ENCODE results near the gene ZDHHC14.
"Not testable (repeated sequence)": the region's sequence is repeated elsewhere in the genome, so short reads cannot be mapped to it uniquely, and the experiment has no call there.

The ZDHHC14 gene

GRCh38 chr6:157552081-157552747, 171.2 kb downstream of the ZDHHC14 start:
- no peak for DNase-seq (ENCODE audit: low spot score)

- no peak for DNase-seq (ENCODE audit: low spot score)
Measured at GRCh38 chr6:157552820-157553485, 172.0 kb downstream of the ZDHHC14 start.

GRCh38 chr6:157554747-157555146, 173.8 kb downstream of the ZDHHC14 start:
- no peak for DNase-seq (ENCODE audit: low spot score)

GRCh38 chr6:157555455-157556143, 174.6 kb downstream of the ZDHHC14 start:
- no peak for DNase-seq (ENCODE audit: low spot score)

GRCh38 chr6:157556144-157556645, 175.2 kb downstream of the ZDHHC14 start:
- DNase-seq (ENCODE audit: low spot score): no peak

- DNase-seq (ENCODE audit: low spot score): no peak
Measured at GRCh38 chr6:157556671-157557430, 175.9 kb downstream of the ZDHHC14 start.

GRCh38 chr6:157557559-157557958, 176.6 kb downstream of the ZDHHC14 start:
- DNase-seq (ENCODE audit: low spot score): no peak

GRCh38 chr6:157558049-157558448, 177.1 kb downstream of the ZDHHC14 start:
- DNase-seq (ENCODE audit: low spot score): no peak

- no peak for DNase-seq (ENCODE audit: low spot score)
Measured at GRCh38 chr6:157558487-157559200, 177.7 kb downstream of the ZDHHC14 start.

- DNase-seq (ENCODE audit: low spot score): no peak
Measured at GRCh38 chr6:157559201-157559756, 178.3 kb downstream of the ZDHHC14 start.

- not testable (repeated sequence) for DNase-seq (ENCODE audit: low spot score)
Measured at GRCh38 chr6:157560063-157560462, 179.1 kb downstream of the ZDHHC14 start.

GRCh38 chr6:157560691-157561413, 179.9 kb downstream of the ZDHHC14 start:
- no peak for DNase-seq (ENCODE audit: low spot score)

- no peak for DNase-seq (ENCODE audit: low spot score)
Measured at GRCh38 chr6:157561414-157561790, 180.4 kb downstream of the ZDHHC14 start.

- DNase-seq (ENCODE audit: low spot score): no peak
Measured at GRCh38 chr6:157561929-157562810, 181.2 kb downstream of the ZDHHC14 start.

GRCh38 chr6:157562997-157563396, 182.0 kb downstream of the ZDHHC14 start:
- no peak for DNase-seq (ENCODE audit: low spot score)

- no peak for DNase-seq (ENCODE audit: low spot score)
Measured at GRCh38 chr6:157563611-157564284, 182.8 kb downstream of the ZDHHC14 start.

- DNase-seq (ENCODE audit: low spot score): no peak
Measured at GRCh38 chr6:157568702-157569101, 187.7 kb downstream of the ZDHHC14 start.

GRCh38 chr6:157569543-157569942, 188.6 kb downstream of the ZDHHC14 start:
- DNase-seq (ENCODE audit: low spot score): no peak

GRCh38 chr6:157570104-157570503, 189.1 kb downstream of the ZDHHC14 start:
- DNase-seq (ENCODE audit: low spot score): no peak

All from SW480 (cell line).